VCaP (cell line): ENCODE measurements around the gene CTRB1.

Source experiments
- H3K27ac ChIP-seq: fragments of 450-650 bp; 2 replicates; pipeline ENCODE4 v1.5.1; 2017
- TF ChIP-seq, protein P1 (sequence below): fragments of 450-650 bp; conservative IDR thresholded peaks from 2 replicates; pipeline ENCODE4 v1.5.1; 2017; ENCODE audit warnings: mild to moderate bottlenecking, moderate library complexity

CTRB1 gene

GRCh38 chr16:75273054-75273925 is 54.5 kb downstream of the CTRB1 start:
- TF ChIP-seq, protein P1, sequence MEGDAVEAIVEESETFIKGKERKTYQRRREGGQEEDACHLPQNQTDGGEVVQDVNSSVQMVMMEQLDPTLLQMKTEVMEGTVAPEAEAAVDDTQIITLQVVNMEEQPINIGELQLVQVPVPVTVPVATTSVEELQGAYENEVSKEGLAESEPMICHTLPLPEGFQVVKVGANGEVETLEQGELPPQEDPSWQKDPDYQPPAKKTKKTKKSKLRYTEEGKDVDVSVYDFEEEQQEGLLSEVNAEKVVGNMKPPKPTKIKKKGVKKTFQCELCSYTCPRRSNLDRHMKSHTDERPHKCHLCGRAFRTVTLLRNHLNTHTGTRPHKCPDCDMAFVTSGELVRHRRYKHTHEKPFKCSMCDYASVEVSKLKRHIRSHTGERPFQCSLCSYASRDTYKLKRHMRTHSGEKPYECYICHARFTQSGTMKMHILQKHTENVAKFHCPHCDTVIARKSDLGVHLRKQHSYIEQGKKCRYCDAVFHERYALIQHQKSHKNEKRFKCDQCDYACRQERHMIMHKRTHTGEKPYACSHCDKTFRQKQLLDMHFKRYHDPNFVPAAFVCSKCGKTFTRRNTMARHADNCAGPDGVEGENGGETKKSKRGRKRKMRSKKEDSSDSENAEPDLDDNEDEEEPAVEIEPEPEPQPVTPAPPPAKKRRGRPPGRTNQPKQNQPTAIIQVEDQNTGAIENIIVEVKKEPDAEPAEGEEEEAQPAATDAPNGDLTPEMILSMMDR = no peak
- no peak overlapping the region for H3K27ac ChIP-seq
